Lung (tissue), 12 donors: Measurements from ENCODE around the gene PRRT3. TPM values are rescaled to one million over a fixed set of nuclear protein-coding genes. Genes with fewer than 3 reads are reported as not detected.

Source experiments
- ATAC-seq: fragments of 200-7000 bp; cut with Tn5 transposase; one replicate; pipeline ENCODE4 v1.9.1; 2020; ENCODE audit warnings: moderate number of reproducible peaks; ENCODE audit not compliant: insufficient read depth, low FRiP score
- DNase-seq, 3 donors: peaks; one replicate each; pipeline ENCODE4 v3.0.0-alpha.2; 2013 to 2017
- H3K27ac ChIP-seq, 2 donors: one replicate each; pipeline ENCODE4 v1.5.1; 2013; ENCODE audit warnings: mild to moderate bottlenecking in 2 of 2, moderate library complexity in 2 of 2, control low read depth in 1 of 2, inconsistent platforms in 1 of 2, low read depth in 1 of 2, low read length in 1 of 2
- H3K27me3 ChIP-seq, 3 donors: one replicate each; pipeline ENCODE4 v1.5.1; 2013; ENCODE audit warnings: low read length in 2 of 3; ENCODE audit not compliant: control insufficient read depth in 3 of 3, insufficient read depth in 3 of 3
- H3K36me3 ChIP-seq, 4 donors: one replicate each; pipeline ENCODE4 v1.5.1; 2013; ENCODE audit warnings: low read length in 4 of 4, mild to moderate bottlenecking in 1 of 4, moderate library complexity in 1 of 4; ENCODE audit not compliant: control insufficient read depth in 4 of 4, insufficient read depth in 4 of 4
- H3K4me1 ChIP-seq, 5 donors: one replicate each; pipeline ENCODE4 v1.5.1; 2013; ENCODE audit warnings: low read length in 5 of 5, mild to moderate bottlenecking in 2 of 5, moderate library complexity in 1 of 5; ENCODE audit not compliant: control insufficient read depth in 5 of 5, insufficient read depth in 5 of 5
- H3K4me3 ChIP-seq: one replicate; pipeline ENCODE4 v1.5.1; 2013; ENCODE audit warnings: mild to moderate bottlenecking, control low read depth, moderate library complexity
- H3K9ac ChIP-seq, 2 donors: one replicate each; pipeline ENCODE4 v1.5.1; 2013; ENCODE audit warnings: low read length in 2 of 2, control low read depth in 1 of 2; ENCODE audit not compliant: insufficient read depth in 1 of 2
- H3K9me3 ChIP-seq, 4 donors: one replicate each; pipeline ENCODE4 v1.5.1; 2013; ENCODE audit warnings: low read length in 3 of 4, mild to moderate bottlenecking in 1 of 4, moderate library complexity in 1 of 4; ENCODE audit not compliant: control insufficient read depth in 4 of 4, insufficient read depth in 3 of 4
- CTCF ChIP-seq: IDR thresholded peaks from 2 replicates; pipeline ENCODE4 v1.5.1; 2012; ENCODE audit warnings: mild to moderate bottlenecking; ENCODE audit errors: control extremely low read depth, extremely low read depth
- WGBS, 2 donors: extraction: QIAGEN DNeasy Blood & Tissue Kit; methylation state at CpG; one replicate each; pipeline ENCODE4 v1.1.7; 2013; 5-methylcytosine and 5-hydroxymethylcytosine counted together
- polyA plus RNA-seq, 2 donors: library from polyadenylated mRNA; stranded (reverse); fragments of 200-250 nt; gene quantifications; one replicate each; pipeline ENCODE4 v1.2.1, GENCODE V29; 2013
- total RNA-seq, 2 donors: library from RNA; depleted of rRNA in 1 of 2; stranded (reverse); fragments of >200 nt in 1 of 2; gene quantifications; one replicate each; pipeline ENCODE4 v1.2.1, GENCODE V29; 2014 to 2021
- donor health status: control.
- donor health status: control.
- donor health status: Bipolar disorder and iron deficiency.
- donor health status: healthy.
- donor health status: DM: yes; HTN: yes; CAD: no.

Gene PRRT3
- total and polyA plus RNA-seq, 4 donors: 1.1 to 5.2 (median 1.8) TPM

- Histone ChIP-seq H3K27ac (no peak overlapping the region), H3K4me1 (no peaks in the 10 kb centered on the region), H3K4me3 (no peak overlapping the region), H3K27me3 (no peaks in the 10 kb centered on the region), H3K36me3 (peaks cover 25 to 42% (median 35%) of the 10 kb centered on the region in 4 donors), H3K9ac (no peak overlapping the region), H3K9me3 (no peaks in the 10 kb centered on the region)
- DNase-seq (no peak), ATAC-seq (no peak)
- 95 to 100% methylated on average over 2 of the region's 2 CpGs for WGBS, 2 donors
- no peak for TF ChIP-seq CTCF
Observed at GRCh38 chr3:9966841-9967240, 14.6 kb upstream of the PRRT3 start.

DNA sequence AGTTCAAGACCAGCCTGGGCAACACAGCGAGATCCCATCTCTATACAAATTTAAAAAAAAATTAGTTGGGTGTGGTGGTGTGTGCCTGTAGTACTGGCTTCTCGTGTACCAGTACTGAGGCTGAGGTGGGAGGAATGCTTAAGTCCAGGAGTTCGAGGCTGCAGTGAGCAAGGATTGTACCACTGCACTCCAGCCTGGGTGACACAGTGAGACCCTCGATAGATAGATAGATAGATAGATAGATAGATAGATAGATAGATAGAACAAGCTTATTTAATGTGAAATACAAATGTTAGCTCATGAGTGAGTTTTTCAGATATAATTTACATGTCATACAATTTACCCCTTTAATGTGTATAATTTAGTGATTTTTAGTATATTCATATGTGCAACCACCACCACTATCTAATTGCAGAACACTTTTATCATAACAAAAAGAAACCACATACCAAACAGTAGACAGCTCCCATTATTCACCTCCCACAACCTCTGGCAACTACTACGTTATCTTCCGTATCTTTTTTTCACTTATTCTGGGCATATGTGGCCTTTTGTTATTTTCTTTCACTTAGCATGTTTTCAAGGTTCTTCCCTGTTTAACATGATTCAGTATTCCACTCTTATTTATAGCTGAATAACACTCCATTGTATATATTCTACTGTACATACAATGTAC, 13.1 kb upstream of the PRRT3 start:
- DNase-seq: no peak
- no peaks in the 10 kb centered on the region for H3K27me3 ChIP-seq
- no peak overlapping the region for H3K4me3 ChIP-seq
- no peak overlapping the region for H3K27ac ChIP-seq
- H3K4me1 ChIP-seq: no peaks in the 10 kb centered on the region
- H3K9ac ChIP-seq: no peak overlapping the region
- TF ChIP-seq CTCF: no peak
- WGBS, 2 donors: 90 to 97% methylated on average over 6 of the region's 6 CpGs
- peaks cover 19 to 38% (median 27%) of the 10 kb centered on the region in 4 donors for H3K36me3 ChIP-seq
- H3K9me3 ChIP-seq: no peaks in the 10 kb centered on the region
- ATAC-seq: no peak

GRCh38 chr3:9957214-9957613, 5.0 kb upstream of the PRRT3 start:
- 46 to 55% methylated on average over 5 of the region's 5 CpGs for WGBS, 2 donors
- Histone ChIP-seq H3K9me3 (no peaks in the 10 kb centered on the region), H3K36me3 (peaks cover 0 to 6% (median 2%) of the 10 kb centered on the region in 4 donors), H3K27ac (no peak overlapping the region), H3K4me1 (peaks cover 0 to 7% (median 0%) of the 10 kb centered on the region in 5 donors), H3K9ac (no peak overlapping the region), H3K27me3 (no peaks in the 10 kb centered on the region), H3K4me3 (no peak overlapping the region)
- ATAC-seq (no peak), DNase-seq (no peak)
- TF ChIP-seq CTCF: no peak
